Activated naive CD4-positive, alpha-beta T cell treated with anti-CD3 and anti-CD28 coated beads, Interleukin-2, amount 50 U/mL, for 24 hours (primary cell): ENCODE data around the gene DPH3.
A peak's percentile ranks its signal among the peaks of the same experiment; 100 is the strongest.
"Not testable (repeated sequence)": the region's sequence is repeated elsewhere in the genome, so short reads cannot be mapped to it uniquely, and the experiment has no call there.

Experiments used
- H3K27ac Mint-ChIP-seq: one replicate; pipeline ENCODE4 v1.8.0; 2021; ENCODE audit warnings: mild to moderate bottlenecking, mixed read lengths
- H3K27me3 Mint-ChIP-seq: one replicate; pipeline ENCODE4 v1.8.0; 2021; ENCODE audit warnings: mixed read lengths
- H3K36me3 Mint-ChIP-seq: one replicate; pipeline ENCODE4 v1.8.0; 2021; ENCODE audit warnings: mixed read lengths
- H3K4me1 Mint-ChIP-seq: one replicate; pipeline ENCODE4 v1.8.0; 2021; ENCODE audit warnings: mixed read lengths
- H3K4me3 Mint-ChIP-seq: one replicate; pipeline ENCODE4 v1.8.0; 2021; ENCODE audit warnings: mild to moderate bottlenecking, mixed read lengths
- H3K9me3 Mint-ChIP-seq: one replicate; pipeline ENCODE4 v1.8.0; 2021; ENCODE audit warnings: mixed read lengths

DPH3 gene

GRCh38 chr3:16264708-16265454 is at the start of gene DPH3, which contains the start of gene OXNAD1:
DPH3 (minus strand) TSS chr3:16264943; CDS start chr3:16264876, 67 bp downstream.
OXNAD1 (plus strand) TSS chr3:16265212; CDS start chr3:16270953, 5,741 bp downstream.
- H3K4me3 Mint-ChIP-seq = peak within 1 kb of the TSS; percentile 95
- H3K27ac Mint-ChIP-seq = peak within 1 kb of the TSS; percentile 99
- H3K4me1 Mint-ChIP-seq = peaks cover 40% of the 10 kb centered on the region
- H3K27me3 Mint-ChIP-seq = no peaks in the 10 kb centered on the region
- H3K36me3 Mint-ChIP-seq = peaks cover 8% of the 10 kb centered on the region
- no peaks in the 10 kb centered on the region for H3K9me3 Mint-ChIP-seq

GRCh38 chr3:16313886-16314645 is 49.3 kb upstream of the DPH3 start:
- Mint-ChIP-seq H3K4me3 (no peak overlapping the region), H3K4me1 (peaks cover 87% of the 10 kb centered on the region)

GRCh38 chr3:16311960-16312451 is 47.3 kb upstream of the DPH3 start:
- Mint-ChIP-seq H3K36me3 (peaks cover 29% of the 10 kb centered on the region), H3K27me3 (no peaks in the 10 kb centered on the region), H3K9me3 (peaks cover 5% of the 10 kb centered on the region), H3K4me3 (peak overlapping the region; percentile 77), H3K27ac (peak overlapping the region; percentile 97), H3K4me1 (peaks cover 89% of the 10 kb centered on the region)

More at GRCh38 chr3:16313886-16314645, 49.3 kb upstream of the DPH3 start:
- Mint-ChIP-seq H3K27me3 (no peaks in the 10 kb centered on the region), H3K9me3 (no peaks in the 10 kb centered on the region), H3K27ac (peak overlapping the region; percentile 82), H3K36me3 (peaks cover 22% of the 10 kb centered on the region)

- Mint-ChIP-seq H3K4me3 (peak overlapping the region; percentile 76), H3K4me1 (peaks cover 89% of the 10 kb centered on the region), H3K9me3 (peaks cover 10% of the 10 kb centered on the region), H3K27ac (peak overlapping the region; percentile 94), H3K36me3 (peaks cover 32% of the 10 kb centered on the region)
- H3K27me3 Mint-ChIP-seq = not testable (repeated sequence)
Observed at GRCh38 chr3:16310486-16310885, 45.7 kb upstream of the DPH3 start.

GRCh38 chr3:16309558-16309957 is 44.8 kb upstream of the DPH3 start:
- Mint-ChIP-seq H3K4me1 (peaks cover 89% of the 10 kb centered on the region), H3K27ac (peak overlapping the region; percentile 94), H3K4me3 (peak overlapping the region; percentile 76), H3K27me3 (no peaks in the 10 kb centered on the region), H3K36me3 (peaks cover 37% of the 10 kb centered on the region), H3K9me3 (peaks cover 10% of the 10 kb centered on the region)

GRCh38 chr3:16308727-16309126 is 44.0 kb upstream of the DPH3 start:
- Mint-ChIP-seq H3K27ac (peak overlapping the region; percentile 98), H3K4me1 (peaks cover 88% of the 10 kb centered on the region), H3K9me3 (peaks cover 10% of the 10 kb centered on the region), H3K4me3 (no peak overlapping the region), H3K27me3 (no peaks in the 10 kb centered on the region), H3K36me3 (peaks cover 39% of the 10 kb centered on the region)

GRCh38 chr3:16307832-16308531 is 43.2 kb upstream of the DPH3 start:
- Mint-ChIP-seq H3K36me3 (peaks cover 43% of the 10 kb centered on the region), H3K4me3 (peak overlapping the region; percentile 64), H3K4me1 (peaks cover 87% of the 10 kb centered on the region), H3K9me3 (peaks cover 10% of the 10 kb centered on the region), H3K27me3 (no peaks in the 10 kb centered on the region), H3K27ac (peak overlapping the region; percentile 98)

- peaks cover 10% of the 10 kb centered on the region for H3K9me3 Mint-ChIP-seq
- H3K27ac Mint-ChIP-seq = peak overlapping the region; percentile 98
- H3K36me3 Mint-ChIP-seq = peaks cover 40% of the 10 kb centered on the region
- no peaks in the 10 kb centered on the region for H3K27me3 Mint-ChIP-seq
- H3K4me3 Mint-ChIP-seq = peak overlapping the region; percentile 81
- peaks cover 97% of the 10 kb centered on the region for H3K4me1 Mint-ChIP-seq
Observed at GRCh38 chr3:16305111-16305541, 40.4 kb upstream of the DPH3 start.

GRCh38 chr3:16304061-16305010 is 39.6 kb upstream of the DPH3 start:
- Mint-ChIP-seq H3K36me3 (peaks cover 40% of the 10 kb centered on the region), H3K27ac (peak overlapping the region; percentile 98), H3K9me3 (peaks cover 10% of the 10 kb centered on the region), H3K4me1 (peaks cover 97% of the 10 kb centered on the region), H3K4me3 (peak overlapping the region; percentile 81), H3K27me3 (no peaks in the 10 kb centered on the region)

- Mint-ChIP-seq H3K4me1 (peaks cover 98% of the 10 kb centered on the region), H3K9me3 (peaks cover 10% of the 10 kb centered on the region), H3K36me3 (peaks cover 43% of the 10 kb centered on the region), H3K27ac (peak overlapping the region; percentile 97), H3K4me3 (peak overlapping the region; percentile 81), H3K27me3 (no peaks in the 10 kb centered on the region)
Observed at GRCh38 chr3:16303037-16303575, 38.4 kb upstream of the DPH3 start.

- Mint-ChIP-seq H3K4me1 (peaks cover 98% of the 10 kb centered on the region), H3K4me3 (peak overlapping the region; percentile 81), H3K9me3 (peaks cover 7% of the 10 kb centered on the region), H3K36me3 (peaks cover 41% of the 10 kb centered on the region), H3K27me3 (no peaks in the 10 kb centered on the region), H3K27ac (peak overlapping the region; percentile 97)
Observed at GRCh38 chr3:16302082-16302631, 37.4 kb upstream of the DPH3 start.

- H3K9me3 Mint-ChIP-seq = peaks cover under 1% of the 10 kb centered on the region
- H3K27ac Mint-ChIP-seq = peak overlapping the region; percentile 97
- H3K36me3 Mint-ChIP-seq = peaks cover 41% of the 10 kb centered on the region
- H3K27me3 Mint-ChIP-seq = no peaks in the 10 kb centered on the region
- peaks cover 98% of the 10 kb centered on the region for H3K4me1 Mint-ChIP-seq
- H3K4me3 Mint-ChIP-seq = peak overlapping the region; percentile 81
Observed at GRCh38 chr3:16301507-16301906, 36.8 kb upstream of the DPH3 start.

GRCh38 chr3:16300881-16301359 is 36.2 kb upstream of the DPH3 start:
- Mint-ChIP-seq H3K27me3 (no peaks in the 10 kb centered on the region), H3K4me1 (peaks cover 98% of the 10 kb centered on the region), H3K4me3 (peak overlapping the region; percentile 81), H3K9me3 (no peaks in the 10 kb centered on the region), H3K36me3 (peaks cover 44% of the 10 kb centered on the region), H3K27ac (peak overlapping the region; percentile 97)

- Mint-ChIP-seq H3K36me3 (peaks cover 44% of the 10 kb centered on the region), H3K4me1 (peaks cover 98% of the 10 kb centered on the region), H3K27ac (peak overlapping the region; percentile 97), H3K4me3 (peak overlapping the region; percentile 81), H3K27me3 (no peaks in the 10 kb centered on the region), H3K9me3 (no peaks in the 10 kb centered on the region)
Observed at GRCh38 chr3:16300307-16300706, 35.6 kb upstream of the DPH3 start.
